ENCODE measurements around the gene MYLK.

Gene MYLK

DNA sequence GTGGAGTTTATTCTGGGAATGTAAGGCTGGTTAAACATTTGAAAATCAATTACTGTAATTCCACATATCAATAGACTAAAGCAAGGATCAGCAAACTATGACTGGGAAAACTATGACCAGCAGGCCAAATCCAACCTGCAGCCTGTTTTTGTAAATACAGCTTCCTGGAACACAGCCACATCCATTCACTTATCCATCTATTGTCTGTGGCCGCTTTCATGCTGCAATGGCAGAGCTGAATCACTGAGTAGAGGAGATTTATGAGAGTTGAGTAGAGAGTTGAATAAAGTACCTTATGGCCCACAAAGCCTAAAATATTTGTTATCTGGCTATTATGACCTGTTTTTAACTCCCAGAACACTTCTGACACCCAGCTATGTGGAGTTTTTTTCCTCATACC, 12.2 kb downstream of the MYLK start:
- no peak for DNase-seq

- no peak for DNase-seq
Measured at GRCh38 chr3:123870033-123870432, 14.1 kb downstream of the MYLK start.

- DNase-seq = no peak
Measured at GRCh38 chr3:123869165-123869564, 15.0 kb downstream of the MYLK start.

- DNase-seq = no peak
Measured at GRCh38 chr3:123864706-123865105, 19.4 kb downstream of the MYLK start.

DNA sequence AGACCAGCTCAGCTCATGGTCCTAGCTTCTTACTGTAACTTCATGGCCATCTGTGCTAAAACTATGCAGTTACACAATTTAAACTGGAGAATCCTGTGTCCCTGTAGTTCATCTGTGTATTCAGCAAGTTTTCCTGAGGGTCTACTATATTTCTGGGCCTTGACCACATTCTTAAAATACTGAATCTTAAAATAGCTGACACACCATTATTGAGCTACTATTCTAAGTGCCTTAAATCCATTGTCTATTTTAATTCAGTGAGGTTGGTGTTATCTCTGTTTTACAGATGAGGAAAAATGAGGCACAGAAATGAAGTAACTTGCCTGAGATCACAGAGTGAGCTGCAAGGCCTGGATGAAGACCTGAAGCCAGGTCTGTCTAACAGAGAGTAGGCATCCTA, 22.0 kb downstream of the MYLK start:
- DNase-seq = no peak

DNA sequence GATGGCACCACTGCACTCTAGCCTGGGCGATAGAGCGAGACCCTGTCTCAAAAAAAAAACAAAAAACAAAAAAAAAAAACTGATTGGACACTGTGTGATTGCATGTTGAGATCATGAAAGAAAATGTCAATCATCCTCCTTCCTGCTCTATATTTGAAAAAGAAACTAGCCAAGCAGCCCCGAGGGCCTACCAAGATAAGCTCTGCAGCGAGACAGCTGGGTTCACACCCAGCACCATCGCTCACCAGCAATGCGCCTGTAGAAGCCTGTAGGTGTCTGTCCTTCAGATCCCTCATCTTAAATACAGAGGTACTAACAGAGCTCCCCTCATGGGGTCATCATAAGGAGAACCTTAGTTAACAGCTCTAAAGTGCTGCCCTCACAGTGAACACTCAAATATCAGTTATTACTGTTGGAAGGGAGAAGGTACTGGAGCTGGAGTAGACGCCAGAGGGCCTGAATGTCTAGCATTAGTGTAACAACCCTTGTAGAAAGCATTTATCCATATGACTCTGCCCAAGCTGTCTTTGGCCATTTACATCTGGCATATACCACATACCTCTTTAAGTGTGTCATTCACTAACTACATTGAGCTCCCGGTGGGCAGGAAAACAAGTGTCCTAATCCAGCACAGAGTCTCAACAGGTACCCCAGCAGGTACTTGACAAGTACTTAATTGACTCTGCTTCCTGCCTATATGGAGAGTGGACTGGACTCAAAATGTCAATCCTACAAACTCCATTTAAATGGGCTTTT, 22.9 kb downstream of the MYLK start:
- no peak for DNase-seq

- DNase-seq = no peak
Measured at GRCh38 chr3:123859177-123859576, 25.0 kb downstream of the MYLK start.

DNA sequence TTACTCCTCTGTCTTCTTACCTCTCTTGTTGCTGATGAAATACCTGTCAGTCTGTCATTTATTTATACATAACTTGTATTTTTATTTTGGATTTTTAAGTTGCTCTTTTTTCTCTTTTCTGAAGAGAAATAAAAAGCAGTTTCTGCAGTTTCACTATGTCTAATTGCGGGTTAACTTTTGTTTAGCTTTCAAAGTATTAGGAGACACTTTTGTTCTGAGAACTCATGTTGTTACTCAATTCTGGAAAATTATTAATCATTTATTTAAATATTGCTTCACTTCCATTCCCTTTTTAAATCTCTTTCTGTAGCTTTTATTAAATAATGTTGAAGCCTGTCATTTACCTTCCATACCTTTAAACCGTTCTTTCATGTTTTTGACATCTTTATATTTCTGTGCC, 29.2 kb downstream of the MYLK start:
- no peak for DNase-seq

- no peak for DNase-seq
Measured at GRCh38 chr3:123853686-123854372, 30.3 kb downstream of the MYLK start.

- DNase-seq = no peak
Measured at GRCh38 chr3:123847209-123847608, 36.9 kb downstream of the MYLK start.

DNA sequence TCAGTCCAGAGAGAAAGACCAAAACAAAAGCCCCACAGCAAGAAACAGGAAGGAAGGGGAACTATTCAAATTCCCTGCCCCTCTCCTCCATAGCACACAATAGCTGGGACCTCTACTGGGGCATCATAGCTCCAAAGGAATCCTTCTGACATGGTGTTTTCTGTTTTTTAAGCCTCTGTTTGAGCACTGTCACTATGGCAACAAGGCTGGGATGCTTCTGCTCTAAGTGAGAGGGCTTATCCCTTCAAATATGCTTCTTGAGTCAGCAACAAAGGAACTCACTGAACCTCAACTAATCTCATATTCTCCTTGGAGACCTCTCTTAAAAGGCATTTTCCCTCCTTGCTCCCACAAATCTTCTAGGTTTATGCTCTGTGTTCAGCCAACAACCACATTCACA, 40.5 kb downstream of the MYLK start:
- no peak for DNase-seq

- DNase-seq = no peak
Measured at GRCh38 chr3:123842711-123843110, 41.4 kb downstream of the MYLK start.

DNA sequence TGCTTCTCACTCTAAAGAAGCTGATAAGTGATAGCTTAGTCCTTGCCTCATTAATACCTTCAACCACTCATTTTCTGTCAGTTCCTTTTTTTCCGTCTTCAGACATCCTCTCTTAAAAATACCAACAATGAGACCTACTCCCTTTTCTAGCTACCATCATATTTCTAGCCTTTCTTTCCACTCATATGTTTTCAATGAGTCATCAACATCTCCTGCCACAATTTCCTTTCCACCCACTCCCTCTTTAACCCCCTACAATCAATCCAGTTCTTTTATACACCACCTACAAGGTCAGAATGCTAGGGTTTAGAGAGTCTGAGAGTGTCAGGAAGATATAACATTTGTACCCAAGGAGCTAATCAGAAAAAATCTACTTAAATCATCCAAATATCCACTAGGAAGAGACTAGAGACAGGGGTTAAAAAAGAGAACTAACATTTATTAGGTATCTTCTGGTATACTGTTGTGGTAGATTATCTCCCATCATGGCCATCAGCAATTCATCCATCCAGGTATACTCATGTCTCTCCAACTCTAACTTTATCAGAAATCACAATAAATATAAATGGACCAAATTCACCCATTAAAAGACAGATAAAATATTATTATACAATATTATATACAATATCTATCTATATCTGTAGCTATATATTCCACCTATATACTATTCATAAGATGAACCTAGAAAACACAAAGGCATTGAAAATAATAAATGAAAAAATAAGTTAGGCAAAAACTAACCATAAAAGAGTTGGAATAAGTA, 42.5 kb downstream of the MYLK start:
- no peak for DNase-seq

DNA sequence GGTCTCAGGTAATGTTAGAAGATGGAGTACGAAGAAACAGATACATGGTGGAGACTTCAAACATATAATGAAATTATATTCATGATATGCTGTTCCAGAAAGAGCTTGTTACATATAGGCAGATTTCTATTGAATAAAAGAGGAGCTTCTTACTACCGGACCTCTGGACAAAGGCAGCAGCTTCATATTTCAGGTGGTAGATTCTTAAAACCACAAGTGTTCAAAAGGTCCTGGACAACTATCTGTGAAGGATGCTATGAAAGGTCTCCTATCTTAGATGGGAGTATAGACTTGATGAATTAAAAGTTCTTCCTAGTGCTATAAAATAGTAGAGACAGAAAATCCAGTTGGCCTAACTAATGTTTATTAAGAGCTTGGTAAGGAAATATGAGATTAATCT, 43.2 kb downstream of the MYLK start:
- DNase-seq = no peak

DNA sequence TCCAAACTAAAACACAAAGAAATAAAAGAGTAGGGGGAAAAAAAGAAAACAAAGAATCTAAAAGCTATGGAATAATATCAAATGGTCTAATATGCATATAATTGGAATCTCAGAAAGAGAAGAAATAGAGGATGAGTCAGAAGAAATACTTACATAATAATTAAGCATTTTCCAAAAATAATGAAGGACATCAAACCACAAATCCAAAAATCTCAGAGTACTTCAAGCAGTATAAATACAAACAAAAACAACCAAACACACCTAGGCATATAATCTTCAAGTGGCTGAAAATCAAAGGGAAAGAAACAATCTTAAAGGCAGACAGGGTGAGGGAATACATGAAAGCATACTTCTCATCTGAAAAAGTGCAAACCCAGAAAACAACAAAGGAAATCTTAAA, 46.3 kb downstream of the MYLK start:
- DNase-seq = no peak

GRCh38 chr3:123834631-123835030, 49.5 kb downstream of the MYLK start:
- DNase-seq = no peak

DNA sequence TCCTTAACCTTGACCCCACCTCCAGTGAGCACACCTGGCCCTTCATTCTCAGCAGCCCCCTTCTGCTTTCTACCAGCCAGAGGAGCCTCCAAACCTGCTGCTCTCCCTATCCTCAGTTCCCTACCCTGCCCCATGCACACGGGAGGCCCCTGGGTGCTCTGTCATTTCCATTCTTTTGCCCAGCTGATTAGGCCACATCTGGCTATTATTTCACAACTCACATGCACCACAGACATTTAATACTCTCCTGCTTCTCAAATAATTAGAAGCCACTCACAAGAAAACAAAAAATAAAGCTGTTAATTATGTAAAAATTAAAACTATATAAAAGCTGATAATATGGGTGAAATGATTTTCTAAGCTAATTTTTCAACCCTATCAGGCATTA, 50.7 kb downstream of the MYLK start:
- DNase-seq = no peak

GRCh38 chr3:123832692-123833397, 51.3 kb downstream of the MYLK start:
- DNase-seq = no peak

DNA sequence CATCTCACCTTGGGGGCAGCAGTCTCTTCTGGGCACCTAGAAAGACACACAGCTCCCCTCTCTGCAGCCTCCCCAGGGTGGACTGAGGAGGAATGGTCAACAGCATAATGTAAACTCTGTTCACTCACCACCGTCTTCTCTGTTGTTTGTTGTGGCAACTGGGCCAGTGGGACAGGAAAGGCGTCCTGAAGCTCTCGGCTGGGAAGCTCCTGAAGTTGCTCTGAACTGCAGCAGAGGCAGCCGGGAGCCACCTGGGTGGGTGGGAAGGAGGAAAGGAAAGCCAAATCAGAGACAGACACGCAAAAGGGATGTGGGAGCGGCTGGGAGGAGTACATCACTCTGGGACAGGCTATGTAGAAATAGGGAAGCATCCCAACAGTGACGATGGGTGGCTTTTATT, 52.7 kb downstream of the MYLK start:
- DNase-seq = no peak

DNA sequence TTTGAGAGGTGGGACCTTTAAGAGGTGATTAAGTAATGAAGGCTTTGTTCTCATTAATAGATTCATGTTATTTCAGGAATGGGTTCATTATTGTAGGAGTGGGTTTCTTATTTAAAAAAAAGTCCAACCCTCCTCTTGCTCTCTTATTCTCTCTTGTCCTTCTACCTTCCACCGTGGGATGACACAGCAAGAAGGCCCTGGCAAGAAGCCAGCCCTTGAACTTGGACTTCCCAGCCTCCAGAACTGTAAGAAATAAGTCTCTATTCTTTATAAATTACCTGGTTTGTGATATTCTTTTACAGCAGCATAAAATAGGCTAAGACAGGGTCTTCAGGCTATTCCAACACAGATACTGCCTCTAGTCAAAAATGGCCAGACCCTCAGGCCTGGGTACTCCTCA, 62.2 kb downstream of the MYLK start:
- DNase-seq = no peak

GRCh38 chr3:123819949-123820348, 64.2 kb downstream of the MYLK start:
- DNase-seq = no peak

DNA sequence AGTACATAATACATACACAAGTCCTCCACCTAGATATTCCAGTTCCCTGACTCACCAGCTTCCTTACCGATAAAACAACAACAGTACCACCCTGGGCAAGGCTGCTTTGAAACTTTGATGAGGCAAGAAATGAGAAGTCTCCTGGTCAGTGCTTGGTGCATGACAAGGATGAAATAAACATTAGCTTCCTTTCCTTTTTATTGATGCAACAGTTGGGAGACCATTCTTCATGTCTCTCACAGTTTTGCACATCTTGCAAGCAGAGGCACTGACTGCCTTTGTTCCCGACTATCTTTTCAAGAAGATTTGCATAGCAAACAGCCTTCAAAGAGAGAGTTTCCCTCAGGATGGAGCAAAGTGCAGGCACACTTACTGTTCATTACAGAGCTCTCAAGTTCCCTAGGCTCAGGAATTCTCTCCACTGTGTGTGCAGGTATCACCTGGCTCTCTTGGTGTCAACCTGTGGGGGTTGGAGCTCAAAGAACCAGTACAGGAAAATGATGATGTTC, 65.2 kb downstream of the MYLK start:
- DNase-seq = no peak

DNA sequence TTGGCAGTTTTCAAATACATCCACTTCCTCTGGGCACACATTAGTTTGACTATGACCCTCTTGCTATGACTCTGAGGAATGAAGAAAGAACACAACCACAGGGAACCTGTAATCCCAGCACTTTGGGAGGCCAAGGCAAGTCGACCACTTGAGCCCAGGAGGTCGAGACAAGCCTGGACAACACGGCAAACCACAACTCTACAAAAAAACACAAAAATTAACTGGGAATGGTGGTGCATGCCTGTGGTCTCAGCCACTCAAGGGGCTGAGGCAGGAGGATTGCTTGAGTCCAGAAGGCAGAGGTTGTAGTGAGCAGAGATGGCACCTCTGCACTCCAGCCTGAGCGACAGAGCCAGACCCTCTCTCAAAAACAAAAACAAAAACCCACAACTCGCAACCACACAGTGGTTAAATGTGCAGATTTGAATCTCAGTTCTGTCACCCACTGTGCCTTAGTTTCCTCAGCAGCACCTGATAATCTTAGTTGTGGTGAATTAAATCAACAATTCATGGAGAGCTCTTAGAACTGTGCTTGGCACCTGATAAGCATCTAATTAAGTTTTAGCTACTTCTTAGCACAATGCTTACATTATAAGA, 65.7 kb downstream of the MYLK start:
- DNase-seq = no peak

Data from stimulated activated CD8-positive, alpha-beta memory T cell treated with anti-CD3 and anti-CD28 coated beads, Interleukin-4, amount 100 ng/mL, for 48 hours (primary cell).